ENCODE results near the gene NCKAP1.
"Not testable (repeated sequence)": the region's sequence is repeated elsewhere in the genome, so short reads cannot be mapped to it uniquely, and the experiment has no call there.

Gene NCKAP1

GRCh38 chr2:182893035-182893434 is 145.2 kb downstream of the NCKAP1 start:
- intact Hi-C loops (cut with DNase I); DNase-seq: not testable (repeated sequence)

- DNase-seq, result no peak
- intact Hi-C loops (cut with DNase I), result no loop called here
Measured at GRCh38 chr2:182891611-182892010, 146.6 kb downstream of the NCKAP1 start.

GRCh38 chr2:182890773-182891378 is 147.4 kb downstream of the NCKAP1 start:
- intact Hi-C loops (cut with DNase I), result no loop called here
- no peak for DNase-seq

- no peak for DNase-seq
Measured at GRCh38 chr2:182890305-182890704, 148.0 kb downstream of the NCKAP1 start.

GRCh38 chr2:182887753-182888415 is 150.4 kb downstream of the NCKAP1 start:
- intact Hi-C loops (cut with DNase I), result no loop called here
- DNase-seq, result no peak

More at GRCh38 chr2:182890305-182890704, 148.0 kb downstream of the NCKAP1 start:
- intact Hi-C loops (cut with DNase I), result no loop called here

- intact Hi-C loops (cut with DNase I), result no loop called here
Measured at GRCh38 chr2:182887093-182887492, 151.2 kb downstream of the NCKAP1 start.

GRCh38 chr2:182885771-182886170 is 152.5 kb downstream of the NCKAP1 start:
- no peak for DNase-seq
- intact Hi-C loops (cut with DNase I), result no loop called here

More at GRCh38 chr2:182887093-182887492, 151.2 kb downstream of the NCKAP1 start:
- DNase-seq, result no peak

GRCh38 chr2:182883451-182883850 is 154.8 kb downstream of the NCKAP1 start:
- intact Hi-C loops (cut with DNase I), result no loop called here
- DNase-seq, result no peak

- DNase-seq; intact Hi-C loops (cut with DNase I): not testable (repeated sequence)
Measured at GRCh38 chr2:182880100-182880499, 158.2 kb downstream of the NCKAP1 start.

- DNase-seq; intact Hi-C loops (cut with DNase I): not testable (repeated sequence)
Measured at GRCh38 chr2:182876653-182877052, 161.6 kb downstream of the NCKAP1 start.

GRCh38 chr2:182870227-182870626 is 168.0 kb downstream of the NCKAP1 start:
- DNase-seq, result no peak
- intact Hi-C loops (cut with DNase I), result no loop called here

- intact Hi-C loops (cut with DNase I), result no loop called here
- peak in 3 of 10 donors; percentile 15 to 32 (median 27) for DNase-seq
Measured at GRCh38 chr2:182868054-182868796, 170.0 kb downstream of the NCKAP1 start.

- DNase-seq, result no peak
- intact Hi-C loops (cut with DNase I), result no loop called here
Measured at GRCh38 chr2:182867426-182868053, 170.7 kb downstream of the NCKAP1 start.

GRCh38 chr2:182866461-182867406 is 171.5 kb downstream of the NCKAP1 start, which contains the start of gene FRZB:
Gene FRZB (minus strand): TSS chr2:182866637. CDS start chr2:182866552, 85 bp downstream.
- intact Hi-C loops (cut with DNase I), result no loop called here
- peak in 8 of 10 donors; percentile 14 to 89 (median 28) for DNase-seq

GRCh38 chr2:182866095-182866460 is 172.2 kb downstream of the NCKAP1 start:
- DNase-seq, result peak in 4 of 10 donors; percentile 11 to 75 (median 40)
- intact Hi-C loops (cut with DNase I), result no loop called here

- intact Hi-C loops (cut with DNase I), result no loop called here
- DNase-seq, result no peak
Measured at GRCh38 chr2:182864949-182865570, 173.2 kb downstream of the NCKAP1 start.

GRCh38 chr2:182863642-182864041 is 174.6 kb downstream of the NCKAP1 start:
- intact Hi-C loops (cut with DNase I), result no loop called here
- DNase-seq, result no peak

- intact Hi-C loops (cut with DNase I), result no loop called here
- no peak for DNase-seq
Measured at GRCh38 chr2:182862091-182862490, 176.2 kb downstream of the NCKAP1 start.

GRCh38 chr2:182860858-182861257 is 177.4 kb downstream of the NCKAP1 start:
- intact Hi-C loops (cut with DNase I), result no loop called here
- DNase-seq, result no peak

Measured in posterior cingulate gyrus (tissue), 11 donors.